NCI-H1694 treated with DMSO at 0.1 percent for 48 hours (cell line): Measurements from ENCODE around the gene INMT.

Experiments
- DNase-seq: peaks from one replicate; lab custom pipeline; 2025; lab: John Stamatoyannopoulos, UW

Gene INMT

GRCh38 chr7:30752979-30753378 lies 1.0 kb downstream of the INMT start:
- DNase-seq, result no peak

- no peak for DNase-seq
These were observed 2.5 kb downstream of the INMT start for GRCh38 chr7:30754315-30754877.

GRCh38 chr7:30755384-30756154 lies 3.6 kb downstream of the INMT start:
- no peak for DNase-seq

DNA sequence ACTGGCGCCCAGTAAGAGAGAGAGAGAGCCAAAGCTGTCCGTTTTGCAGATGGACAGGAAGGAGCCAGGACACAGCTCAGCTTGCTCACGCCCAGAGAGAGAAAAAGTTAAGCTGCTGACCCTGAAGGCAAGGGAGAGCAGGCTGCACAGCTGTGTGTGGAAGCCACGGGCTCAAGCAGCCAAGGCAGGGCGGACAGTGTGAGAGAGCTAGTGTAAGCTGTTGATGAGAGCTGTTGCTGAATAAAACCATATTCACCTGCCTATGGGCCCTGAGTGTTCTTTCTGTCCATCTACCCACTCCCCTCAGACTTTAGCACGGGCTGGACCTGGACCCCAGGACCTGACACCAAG lies 5.4 kb downstream of the INMT start:
- DNase-seq, result no peak

DNA sequence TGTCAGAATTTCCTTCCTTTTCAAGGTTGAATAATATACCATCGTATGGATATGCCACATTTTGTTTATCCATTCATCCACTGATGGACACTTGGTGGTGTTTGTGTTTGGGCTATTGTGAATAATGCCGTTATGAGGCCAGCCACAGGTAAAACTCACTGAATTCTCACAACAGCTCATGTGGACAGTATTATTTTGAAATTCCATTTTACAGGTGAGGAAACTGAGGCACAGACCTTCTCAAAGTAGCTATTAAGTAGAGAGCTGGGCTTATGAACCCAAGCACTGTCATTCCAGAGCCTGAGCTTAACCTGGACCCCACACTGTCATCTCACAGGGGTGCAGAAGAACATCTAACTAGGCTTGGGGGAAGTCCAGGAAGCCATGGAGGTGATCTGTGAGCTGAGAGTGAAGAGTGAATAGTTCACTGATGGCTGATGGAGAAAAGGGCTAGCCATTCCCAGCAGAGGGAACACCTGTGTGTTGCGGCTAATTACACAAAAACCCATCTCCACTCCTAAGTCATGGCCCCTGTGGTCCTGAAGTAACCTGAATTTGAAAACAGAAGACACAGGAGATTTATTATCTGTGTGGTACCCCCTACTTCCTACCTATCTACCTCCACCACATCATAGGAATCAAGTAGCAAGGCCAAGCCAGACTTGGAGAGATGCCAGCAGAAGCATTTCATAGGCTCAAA lies 8.7 kb downstream of the INMT start:
- DNase-seq, result no peak

DNA sequence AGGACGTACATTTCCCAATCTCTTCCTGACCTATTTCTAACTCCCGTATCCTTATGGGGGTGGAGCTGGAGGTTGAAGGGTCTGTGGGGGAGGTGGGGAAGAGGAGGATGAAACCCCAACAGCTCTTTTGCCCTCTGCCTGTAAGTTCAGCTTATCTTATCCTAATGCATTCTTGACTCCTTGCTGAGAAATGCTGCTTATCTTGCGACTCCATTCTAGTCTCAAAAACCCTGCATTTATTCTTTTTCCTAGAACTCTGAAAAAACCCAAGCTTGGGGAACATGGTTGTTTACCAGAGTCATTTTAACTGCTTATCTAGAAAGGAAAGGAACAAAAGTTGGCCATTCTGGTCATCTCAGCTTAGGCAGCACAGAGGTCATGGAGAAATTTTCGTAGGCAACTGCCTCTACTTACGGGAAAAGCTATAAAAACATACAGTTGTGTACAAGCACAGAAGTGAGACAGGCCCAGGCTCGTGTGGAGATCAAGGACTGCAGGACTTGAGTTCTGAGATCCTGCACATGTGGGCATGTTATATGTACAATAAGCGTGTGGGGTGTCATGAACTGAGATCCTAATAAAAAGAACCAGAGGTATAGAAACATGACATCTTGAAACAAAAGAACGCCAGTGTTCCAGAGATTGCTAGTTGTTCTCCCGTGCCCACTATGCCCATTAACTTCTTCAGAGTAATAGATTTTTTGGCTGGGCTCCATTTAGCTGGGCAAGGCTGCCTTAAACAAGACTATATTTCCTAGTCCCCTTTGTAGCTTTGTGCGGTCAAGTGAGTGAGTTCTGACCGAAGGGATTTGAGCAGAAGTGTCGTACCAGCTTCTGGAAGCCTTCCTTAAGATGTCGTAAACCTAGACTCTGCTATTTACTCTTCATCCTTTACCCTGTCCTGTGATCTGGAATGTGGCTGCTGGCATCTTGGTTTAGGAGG lies 9.6 kb downstream of the INMT start:
- DNase-seq, result no peak

- no peak for DNase-seq
These were observed 12.4 kb downstream of the INMT start for GRCh38 chr7:30764030-30764975.

DNA sequence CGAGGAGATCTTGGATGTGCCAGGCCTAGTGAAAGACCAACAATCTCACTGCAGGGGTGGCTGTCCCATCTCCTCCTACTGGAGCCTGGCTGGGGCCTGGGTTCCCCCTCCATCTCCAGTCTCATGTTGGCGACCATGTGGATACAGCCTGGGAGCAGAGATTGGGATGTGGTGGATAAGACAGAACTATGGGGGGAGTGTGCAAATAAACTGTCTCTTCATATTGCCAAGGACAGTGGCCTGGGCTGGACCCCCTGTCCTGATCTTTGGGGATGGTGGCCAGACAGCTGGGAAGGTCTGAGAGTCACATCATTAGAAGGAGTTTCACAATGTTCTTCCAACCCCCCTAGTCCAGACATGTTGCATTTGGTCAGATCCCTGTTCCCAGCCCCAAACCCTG lies 13.5 kb downstream of the INMT start:
- DNase-seq, result no peak

- DNase-seq, result no peak
These were observed 18.9 kb downstream of the INMT start for GRCh38 chr7:30770845-30771173.

DNA sequence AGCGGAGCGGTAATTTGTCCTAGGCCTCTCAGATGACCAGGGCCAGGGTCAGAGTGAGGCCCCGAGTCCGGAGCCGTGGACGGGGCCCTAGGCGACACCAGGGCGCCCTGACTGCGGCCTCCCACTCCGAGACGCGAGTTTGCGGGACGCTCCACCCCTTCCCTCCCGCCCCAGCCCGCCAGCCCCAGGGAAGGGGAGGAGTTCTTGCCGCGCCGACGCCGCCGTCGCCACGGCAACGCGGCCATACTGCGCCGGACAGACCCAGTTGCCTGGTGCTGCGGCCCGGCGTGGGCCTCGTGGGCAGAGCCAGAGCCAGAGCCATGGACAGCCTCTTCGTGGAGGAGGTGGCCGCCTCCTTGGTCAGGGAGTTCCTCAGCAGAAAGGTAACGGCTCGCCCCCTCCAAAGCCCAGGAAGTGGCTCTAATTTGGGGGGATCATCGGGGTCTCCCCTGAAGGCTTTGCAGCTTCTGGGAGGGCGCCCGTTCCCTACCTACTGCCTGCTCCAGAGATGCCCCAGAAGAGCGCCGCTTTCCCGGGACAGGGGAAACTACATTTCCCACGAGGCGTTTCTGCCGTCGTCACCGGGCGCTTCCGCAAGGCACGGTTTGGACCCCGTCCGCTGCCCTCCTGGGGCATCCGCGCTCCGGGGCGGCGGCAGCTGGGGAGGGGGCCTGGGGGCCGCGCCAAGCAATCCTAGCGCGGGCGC lies 19.4 kb downstream of the INMT start, which contains the start of gene MINDY4:
Gene MINDY4 (plus strand): TSS at position 244 of the 706 bp plus-strand sequence. CDS start 77 bp downstream, at position 321.
- DNase-seq, result no peak

GRCh38 chr7:30771880-30772425 lies 20.0 kb downstream of the INMT start:
- no peak for DNase-seq

DNA sequence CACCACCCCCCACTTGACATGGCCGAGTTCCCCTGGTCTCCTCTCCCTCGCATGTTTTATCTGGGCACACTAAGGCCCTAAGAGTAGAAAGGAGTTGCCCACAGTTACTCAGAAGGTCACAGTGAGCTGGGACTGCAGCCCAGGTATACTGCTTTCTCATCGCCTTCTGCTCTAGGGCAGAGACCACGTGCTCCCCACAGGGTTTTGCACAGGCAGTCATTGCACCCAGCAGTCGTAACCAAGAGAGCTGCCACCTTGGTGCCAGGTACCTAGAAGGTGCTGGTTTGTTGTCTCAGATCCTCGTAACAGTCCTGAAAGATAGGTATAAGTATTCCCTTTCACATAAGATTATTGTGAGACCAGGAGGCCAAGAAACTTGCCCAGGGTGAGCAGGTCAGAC lies 21.0 kb downstream of the INMT start:
- DNase-seq, result no peak

GRCh38 chr7:30775992-30776391 lies 24.1 kb downstream of the INMT start:
- DNase-seq, result no peak

DNA sequence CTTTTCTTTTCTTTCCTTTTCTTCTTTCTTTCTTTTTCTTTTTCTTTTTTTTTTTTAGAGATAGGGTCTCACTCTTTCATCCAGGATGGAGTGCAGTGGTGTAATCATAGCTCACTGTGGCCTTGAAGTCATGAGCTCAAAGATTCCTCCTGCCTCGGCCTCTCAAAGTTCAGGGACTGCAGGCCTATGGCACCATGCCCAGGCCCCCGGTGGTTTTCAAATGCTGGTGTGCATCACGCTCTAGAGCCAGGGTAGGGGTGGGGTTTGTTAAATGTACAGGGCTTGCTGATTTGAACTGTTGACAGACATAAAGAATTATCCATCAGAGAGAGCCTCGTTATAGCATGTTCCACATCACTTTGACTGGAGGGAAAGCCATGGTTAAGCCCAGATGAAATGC lies 25.0 kb downstream of the INMT start:
- DNase-seq, result no peak

GRCh38 chr7:30778255-30779025 lies 26.5 kb downstream of the INMT start:
- no peak for DNase-seq

DNA sequence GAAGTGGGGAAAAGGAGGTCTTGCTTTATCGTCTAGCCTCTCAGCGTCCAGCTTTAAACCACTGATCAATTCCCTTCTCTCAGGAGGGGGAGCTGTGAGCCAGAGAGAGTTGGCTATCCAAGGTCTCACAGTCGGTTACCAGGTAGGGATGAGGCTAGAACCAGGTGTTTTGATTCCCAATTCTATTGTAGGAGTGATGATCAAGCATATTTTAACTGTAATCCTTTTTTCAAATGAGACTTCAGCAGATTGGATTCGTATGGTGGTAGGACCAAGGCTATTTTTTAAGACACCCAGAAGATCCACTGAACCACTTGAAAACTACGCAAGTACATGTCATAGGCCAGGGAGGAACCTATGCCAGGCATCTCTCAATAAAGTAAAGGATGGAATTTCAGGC lies 27.6 kb downstream of the INMT start:
- no peak for DNase-seq

DNA sequence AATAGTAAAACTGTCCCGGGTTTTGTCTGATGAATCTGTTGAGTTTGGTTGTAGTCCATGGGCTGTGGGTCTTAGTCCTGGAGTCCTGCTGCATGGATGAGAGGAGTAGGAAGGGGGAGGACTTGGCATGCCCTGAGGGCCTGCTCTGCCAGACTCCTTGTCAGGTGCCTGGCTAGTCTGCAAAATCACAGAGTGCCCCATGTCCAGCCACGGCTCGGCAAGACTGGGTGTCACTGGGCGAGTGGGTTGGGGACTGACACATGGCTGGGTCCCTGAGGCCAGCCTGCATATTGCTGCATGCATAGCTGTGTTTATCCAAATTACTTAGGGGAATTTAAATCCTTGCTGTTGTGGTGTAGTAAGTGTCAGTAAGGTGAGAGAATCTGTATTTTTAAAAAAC lies 29.0 kb downstream of the INMT start:
- no peak for DNase-seq

DNA sequence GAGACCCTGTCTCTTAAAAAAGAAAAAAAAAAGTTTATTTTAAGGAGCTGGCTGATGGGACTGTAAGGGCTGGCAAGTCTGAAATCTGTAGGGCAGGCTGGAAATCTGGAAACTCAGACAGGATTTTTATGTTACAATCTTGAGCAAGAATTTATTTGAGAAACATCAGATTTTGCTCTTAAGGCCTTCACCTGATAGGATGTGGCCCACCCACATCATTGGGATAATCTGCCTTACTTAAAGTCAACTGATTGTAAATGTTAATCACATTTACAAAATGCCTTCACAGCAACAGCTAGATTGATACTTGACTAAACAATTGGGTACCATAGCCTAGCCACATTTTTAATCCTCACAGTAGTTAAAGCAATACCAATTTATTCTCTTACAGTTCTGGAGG lies 30.8 kb downstream of the INMT start:
- DNase-seq, result no peak

GRCh38 chr7:30785786-30786185 lies 33.9 kb downstream of the INMT start:
- DNase-seq, result no peak

GRCh38 chr7:30787486-30787885 lies 35.6 kb downstream of the INMT start:
- no peak for DNase-seq
